HUES6 (cell line): Measurements from ENCODE around the gene RNU6-9.

ENCODE experiments used
- H3K27ac ChIP-seq: 2 replicates; pipeline ENCODE4 v1.7.0; 2013; ENCODE audit warnings: low read depth, mild to moderate bottlenecking, low read length, inconsistent platforms
- H3K27me3 ChIP-seq: 2 replicates; pipeline ENCODE4 v1.6.1; 2013; ENCODE audit warnings: low read length; ENCODE audit not compliant: control insufficient read depth, insufficient read depth
- H3K36me3 ChIP-seq: 2 replicates; pipeline ENCODE4 v1.6.1; 2013; ENCODE audit warnings: low read length; ENCODE audit not compliant: control insufficient read depth, insufficient read depth
- H3K4me1 ChIP-seq: 2 replicates; pipeline ENCODE4 v1.6.1; 2013; ENCODE audit warnings: low read length; ENCODE audit not compliant: control insufficient read depth, insufficient read depth
- H3K4me3 ChIP-seq: 2 replicates; pipeline ENCODE4 v1.5.1; 2013; ENCODE audit warnings: low read depth, low read length
- H3K9ac ChIP-seq: one replicate; pipeline ENCODE4 v1.6.1; 2013; ENCODE audit warnings: mild to moderate bottlenecking, low read length
- H3K9me3 ChIP-seq: 2 replicates; pipeline ENCODE4 v1.6.1; 2013; ENCODE audit warnings: low read depth, low read length; ENCODE audit not compliant: control insufficient read depth, insufficient read depth

RNU6-9 gene

DNA sequence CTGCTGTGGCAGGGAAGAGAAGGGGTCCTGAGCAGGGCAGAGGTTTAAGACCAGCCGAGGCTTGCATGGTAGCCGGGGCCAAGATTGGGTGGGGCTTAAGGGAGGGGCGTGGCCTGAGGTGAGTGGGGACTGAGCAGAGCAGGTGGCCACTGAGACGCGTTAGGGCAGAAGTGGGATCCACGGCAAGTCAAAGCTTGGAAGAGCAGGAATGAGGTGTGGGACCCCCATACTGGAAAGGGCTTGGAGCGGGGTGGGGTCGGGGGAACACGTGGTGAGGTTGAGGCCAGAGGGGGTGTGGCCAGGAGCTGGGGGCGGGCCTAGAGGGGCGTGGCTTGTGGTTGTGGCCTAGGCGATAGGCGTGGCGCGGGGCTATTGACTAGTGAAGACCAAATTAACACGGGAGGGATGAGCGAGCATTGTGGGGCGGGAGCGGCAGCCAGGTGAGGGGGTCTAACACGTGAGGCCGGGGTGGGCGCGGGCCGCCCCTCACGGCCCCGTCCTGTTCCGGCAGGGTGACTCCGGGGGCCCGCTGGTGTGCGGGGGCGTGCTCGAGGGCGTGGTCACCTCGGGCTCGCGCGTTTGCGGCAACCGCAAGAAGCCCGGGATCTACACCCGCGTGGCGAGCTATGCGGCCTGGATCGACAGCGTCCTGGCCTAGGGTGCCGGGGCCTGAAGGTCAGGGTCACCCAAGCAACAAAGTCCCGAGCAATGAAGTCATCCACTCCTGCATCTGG is 30.5 kb upstream of the RNU6-9 start:
- peaks cover 13% of the 10 kb centered on the region for H3K4me1 ChIP-seq
- H3K36me3 ChIP-seq = peaks cover 3% of the 10 kb centered on the region; the same call in 1 of the 2 replicates
- peak overlapping the region; percentile 51 for H3K4me3 ChIP-seq
- H3K27ac ChIP-seq = no peak overlapping the region
- H3K9ac ChIP-seq = no peak overlapping the region
- no peaks in the 10 kb centered on the region for H3K9me3 ChIP-seq
- H3K27me3 ChIP-seq = peaks cover 27% of the 10 kb centered on the region

- peak overlapping the region; percentile 51 for H3K4me3 ChIP-seq
- no peaks in the 10 kb centered on the region for H3K9me3 ChIP-seq
- H3K9ac ChIP-seq = no peak overlapping the region
- peaks cover 27% of the 10 kb centered on the region for H3K27me3 ChIP-seq
- no peak overlapping the region for H3K27ac ChIP-seq
- peaks cover 8% of the 10 kb centered on the region for H3K36me3 ChIP-seq
- peaks cover 18% of the 10 kb centered on the region for H3K4me1 ChIP-seq
Observed at GRCh38 chr19:863315-863620, 30.0 kb upstream of the RNU6-9 start.

DNA sequence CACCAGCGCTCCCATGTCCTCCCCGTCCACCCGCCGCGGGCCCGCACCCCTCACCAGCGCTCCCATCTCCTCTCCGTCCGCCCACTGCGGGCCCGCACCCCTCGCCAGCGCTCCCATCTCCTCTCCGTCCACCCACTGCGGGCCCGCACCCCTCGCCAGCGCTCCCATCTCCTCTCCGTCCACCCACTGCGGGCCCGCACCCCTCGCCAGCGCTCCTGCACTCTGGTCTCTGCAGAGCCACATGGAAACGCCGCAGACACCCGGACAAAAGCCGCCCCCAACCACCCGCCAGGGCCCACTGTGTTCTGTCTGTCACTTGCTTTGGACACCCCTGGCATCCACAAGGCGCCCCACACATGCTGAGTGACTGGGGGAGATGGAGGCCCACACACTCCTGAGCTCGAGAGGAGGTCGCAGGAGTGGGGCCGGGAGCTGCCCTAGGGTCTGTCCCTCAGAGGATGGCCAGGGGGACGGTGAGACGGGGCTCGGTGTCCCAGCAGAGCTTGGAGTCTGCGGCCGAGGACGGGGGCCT is 26.4 kb upstream of the RNU6-9 start:
- Histone ChIP-seq H3K4me1 (peaks cover 26% of the 10 kb centered on the region), H3K9ac (no peak overlapping the region), H3K9me3 (no peaks in the 10 kb centered on the region), H3K36me3 (peaks cover 27% of the 10 kb centered on the region), H3K27ac (no peak overlapping the region), H3K27me3 (peaks cover 4% of the 10 kb centered on the region; the same call in 1 of the 2 replicates), H3K4me3 (no peak overlapping the region)

DNA sequence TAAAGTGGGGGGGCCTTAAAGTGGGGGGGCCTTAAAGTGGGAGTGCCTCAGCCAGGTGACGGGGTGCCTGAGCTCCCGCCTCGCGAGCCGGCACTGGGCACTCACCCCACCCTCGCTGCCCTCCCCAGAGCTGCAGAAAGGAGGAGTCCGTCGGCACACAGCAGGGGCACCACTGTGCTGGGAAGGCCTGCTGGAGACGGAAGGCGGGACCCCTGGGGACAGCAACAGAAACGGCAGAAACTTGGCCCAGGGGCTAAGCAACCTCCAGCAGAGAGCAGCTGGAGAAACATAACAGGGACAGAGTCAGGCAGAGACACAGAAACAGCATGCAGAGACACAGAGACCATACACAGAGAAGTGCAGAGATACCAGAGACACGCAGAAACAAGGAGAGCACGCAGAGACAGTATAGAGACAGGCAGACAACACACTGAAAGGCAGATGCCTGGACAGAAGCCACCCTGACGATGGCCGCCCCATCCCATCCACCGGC is 25.9 kb upstream of the RNU6-9 start:
- Histone ChIP-seq H3K9me3 (no peaks in the 10 kb centered on the region), H3K4me1 (peaks cover 31% of the 10 kb centered on the region), H3K36me3 (peaks cover 27% of the 10 kb centered on the region)

DNA sequence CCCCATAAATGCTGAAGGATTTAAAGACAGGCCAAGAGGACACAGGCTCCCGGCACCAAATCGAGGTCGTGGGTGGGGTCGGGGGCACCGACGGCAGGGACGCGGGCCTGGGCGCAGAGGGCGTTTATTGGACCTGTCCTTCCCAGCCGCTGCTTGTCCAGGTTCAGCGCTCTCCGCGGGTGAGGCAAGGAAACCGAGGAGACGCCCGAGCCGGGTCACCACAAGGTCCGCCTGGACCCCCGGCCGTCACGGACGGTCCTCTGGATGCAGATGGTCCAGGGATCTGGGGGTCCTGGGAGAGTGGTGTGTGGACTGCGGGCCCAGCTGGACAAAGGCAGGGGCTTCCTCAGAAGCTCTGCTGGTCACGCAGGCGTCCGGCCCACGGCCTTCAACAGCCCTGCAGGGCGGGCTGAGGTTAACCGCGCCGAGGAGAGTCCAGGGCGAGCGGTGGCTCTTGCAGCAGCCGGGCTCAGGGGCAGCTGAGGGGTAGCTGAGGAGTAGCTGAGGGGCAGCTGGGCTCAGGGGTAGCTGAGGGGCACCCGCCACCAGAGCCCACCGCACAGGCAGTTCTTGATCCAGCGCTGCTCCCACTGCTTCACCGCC is 25.3 kb upstream of the RNU6-9 start:
- peaks cover 32% of the 10 kb centered on the region for H3K4me1 ChIP-seq
- H3K27ac ChIP-seq = no peak overlapping the region

More for the DNA sequence above, 25.9 kb upstream of the RNU6-9 start:
- no peak overlapping the region for H3K4me3 ChIP-seq
- H3K27ac ChIP-seq = no peak overlapping the region
- H3K9ac ChIP-seq = no peak overlapping the region
- H3K27me3 ChIP-seq = peaks cover 4% of the 10 kb centered on the region; the same call in 1 of the 2 replicates

DNA sequence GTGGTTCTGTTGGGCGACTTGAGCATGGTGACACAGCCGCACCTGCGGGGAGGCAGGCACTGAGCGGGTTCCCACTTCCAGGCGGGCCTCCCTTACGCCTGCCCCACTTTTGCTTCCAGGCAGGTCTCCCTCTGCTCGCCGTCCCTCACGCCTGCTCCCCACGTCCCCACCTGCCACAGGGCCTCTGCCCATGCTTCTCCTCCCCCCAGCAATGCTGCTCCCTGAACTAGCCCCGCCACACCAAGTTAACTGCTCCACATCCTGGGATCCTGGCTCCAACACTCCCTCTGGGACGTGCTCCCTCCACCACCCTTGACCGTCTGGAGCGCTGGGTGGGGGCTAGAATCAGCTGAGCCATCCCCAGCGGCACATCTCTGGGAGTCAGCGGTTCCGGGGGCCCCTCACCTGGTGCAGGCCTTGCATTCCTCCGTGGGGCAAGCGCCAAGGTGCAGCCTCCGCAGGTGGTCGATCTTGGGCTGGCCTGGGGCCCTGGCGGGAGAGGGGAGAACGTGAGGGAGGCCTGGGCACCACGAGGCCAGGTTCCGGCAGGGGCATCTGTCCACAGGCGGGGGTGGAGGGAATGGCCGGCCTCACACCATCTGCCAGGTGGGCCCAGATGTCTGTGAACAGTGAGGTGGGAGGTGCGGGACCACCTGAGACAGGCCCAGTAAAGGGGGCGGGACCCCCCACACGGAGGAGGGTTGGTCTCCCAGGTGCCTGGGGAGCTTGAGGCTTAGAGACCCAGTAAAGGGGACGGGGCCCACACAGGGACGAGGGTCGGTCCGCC is 24.6 kb upstream of the RNU6-9 start:
- Histone ChIP-seq H3K27me3 (no peaks in the 10 kb centered on the region), H3K4me1 (peaks cover 35% of the 10 kb centered on the region), H3K27ac (no peak overlapping the region), H3K9ac (no peak overlapping the region), H3K9me3 (no peaks in the 10 kb centered on the region), H3K4me3 (no peak overlapping the region), H3K36me3 (peaks cover 30% of the 10 kb centered on the region)

More for the DNA sequence above, 25.3 kb upstream of the RNU6-9 start:
- H3K9me3 ChIP-seq = no peaks in the 10 kb centered on the region
- H3K36me3 ChIP-seq = peaks cover 27% of the 10 kb centered on the region
- peaks cover 4% of the 10 kb centered on the region; the same call in 1 of the 2 replicates for H3K27me3 ChIP-seq
- H3K4me3 ChIP-seq = no peak overlapping the region
- no peak overlapping the region for H3K9ac ChIP-seq

- H3K36me3 ChIP-seq = peaks cover 35% of the 10 kb centered on the region
- no peaks in the 10 kb centered on the region for H3K9me3 ChIP-seq
- H3K9ac ChIP-seq = no peak overlapping the region
- H3K4me3 ChIP-seq = no peak overlapping the region
- no peaks in the 10 kb centered on the region for H3K27me3 ChIP-seq
- H3K4me1 ChIP-seq = peaks cover 35% of the 10 kb centered on the region
- H3K27ac ChIP-seq = no peak overlapping the region
Observed at GRCh38 chr19:869245-870177, 23.8 kb upstream of the RNU6-9 start.

- no peak overlapping the region for H3K9ac ChIP-seq
- no peaks in the 10 kb centered on the region for H3K9me3 ChIP-seq
- peaks cover 40% of the 10 kb centered on the region for H3K36me3 ChIP-seq
- no peak overlapping the region for H3K4me3 ChIP-seq
- no peak overlapping the region for H3K27ac ChIP-seq
- no peaks in the 10 kb centered on the region for H3K27me3 ChIP-seq
- H3K4me1 ChIP-seq = peaks cover 35% of the 10 kb centered on the region
Observed at GRCh38 chr19:870314-870713, 23.0 kb upstream of the RNU6-9 start.

DNA sequence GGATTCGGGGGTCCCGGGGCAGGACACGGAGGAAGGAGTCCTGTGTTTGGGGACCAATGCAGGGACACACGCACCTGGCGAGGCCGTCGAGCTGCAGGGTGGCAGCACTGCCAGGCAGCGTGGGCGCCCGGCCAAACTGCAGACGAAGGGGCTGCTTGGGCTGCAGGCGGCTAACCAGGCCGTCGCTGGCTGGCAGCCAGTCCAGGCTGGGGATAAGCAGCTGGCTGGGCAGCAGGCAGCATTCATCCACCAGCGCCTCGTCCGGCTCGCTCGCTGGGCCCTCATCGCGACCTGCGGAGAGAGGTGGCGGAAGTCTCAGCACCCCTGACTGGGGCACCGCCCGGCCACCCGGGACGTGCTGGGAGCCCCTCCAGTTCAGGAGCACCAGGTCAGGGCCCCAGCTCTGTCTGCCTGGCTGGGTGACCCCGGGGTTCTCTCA is 22.3 kb upstream of the RNU6-9 start:
- Histone ChIP-seq H3K27ac (no peak overlapping the region), H3K9me3 (no peaks in the 10 kb centered on the region), H3K4me3 (no peak overlapping the region), H3K27me3 (no peaks in the 10 kb centered on the region), H3K36me3 (peaks cover 44% of the 10 kb centered on the region), H3K9ac (no peak overlapping the region), H3K4me1 (peaks cover 35% of the 10 kb centered on the region)
